Activated CD8-positive, alpha-beta memory T cell treated with anti-CD3 and anti-CD28 coated beads for 4 hours (primary cell): Measurements from ENCODE around the gene SPINT3.

ENCODE experiments used
- DNase-seq, 2 donors: peaks; one replicate each; pipeline ENCODE4 v3.0.0-alpha.2; 2020; ENCODE audit warnings: low read depth in 2 of 2

The SPINT3 gene, protein sequence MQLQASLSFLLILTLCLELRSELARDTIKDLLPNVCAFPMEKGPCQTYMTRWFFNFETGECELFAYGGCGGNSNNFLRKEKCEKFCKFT

DNA sequence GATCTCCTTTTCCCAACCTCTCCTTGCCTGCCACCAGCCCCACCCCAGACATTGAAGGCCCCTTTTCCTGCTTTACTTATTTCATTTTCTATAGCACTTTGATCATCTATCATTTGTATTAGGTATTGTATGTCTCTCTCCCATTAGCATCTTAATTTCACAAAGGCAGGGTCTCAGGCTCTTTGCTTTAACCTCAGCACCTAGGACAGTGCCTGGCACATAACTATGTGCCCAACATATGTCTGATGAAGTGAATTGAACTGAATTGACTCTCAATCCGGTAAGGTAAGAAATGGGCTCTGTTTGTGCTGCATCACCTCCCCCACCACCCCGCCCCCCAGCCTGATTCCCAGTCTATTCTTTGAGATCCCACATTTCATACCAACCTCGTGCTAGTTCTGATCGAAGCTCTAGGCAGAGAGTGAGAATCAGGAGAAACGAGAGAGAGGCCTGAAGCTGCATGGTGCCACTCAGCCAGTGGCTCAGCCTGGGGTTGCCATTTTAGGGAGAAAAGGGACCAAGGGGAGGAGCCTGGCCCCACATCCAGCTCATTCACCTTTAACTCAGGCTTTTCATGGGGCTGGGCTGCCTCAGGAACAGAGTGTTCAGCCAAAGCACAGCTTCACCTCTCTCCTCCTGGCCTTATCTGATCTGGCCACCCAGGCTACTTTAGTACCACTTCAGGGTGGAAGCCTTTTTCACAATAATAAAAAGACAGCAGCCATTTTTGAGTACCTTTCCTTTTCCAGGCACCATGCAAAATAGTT lies at the start of gene SPINT3:
SPINT3 (minus strand) TSS at position 476 of the 767 bp plus-strand sequence; CDS start at position 462, 14 bp downstream.
- DNase-seq: no peak

DNA sequence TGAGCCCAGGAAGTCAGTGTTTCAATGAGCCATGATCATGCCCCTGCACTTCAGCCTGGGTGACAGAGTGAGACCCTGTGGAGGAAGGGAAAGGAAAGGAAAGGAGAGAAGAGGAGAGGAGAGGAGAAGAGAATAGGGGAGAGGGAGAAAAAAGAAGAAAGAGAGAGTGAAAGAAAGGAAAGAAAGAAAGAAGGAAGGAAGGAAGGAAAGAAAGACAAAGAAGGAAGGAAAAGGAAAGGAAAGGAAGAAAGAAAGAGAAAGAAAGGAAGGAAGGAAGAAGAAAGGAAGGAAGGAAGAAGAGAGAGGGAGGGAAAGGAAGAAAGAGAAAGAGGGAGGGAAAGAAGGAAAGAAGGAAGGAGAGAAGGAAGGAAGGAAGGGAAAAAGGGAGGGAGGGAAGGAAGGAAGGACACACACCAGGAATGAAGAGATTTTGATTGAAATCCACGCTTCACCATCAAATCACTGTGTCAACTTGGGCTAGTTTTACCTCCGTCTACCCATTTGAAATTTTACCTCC lies 49.4 kb upstream of the SPINT3 start:
- DNase-seq: no peak

DNA sequence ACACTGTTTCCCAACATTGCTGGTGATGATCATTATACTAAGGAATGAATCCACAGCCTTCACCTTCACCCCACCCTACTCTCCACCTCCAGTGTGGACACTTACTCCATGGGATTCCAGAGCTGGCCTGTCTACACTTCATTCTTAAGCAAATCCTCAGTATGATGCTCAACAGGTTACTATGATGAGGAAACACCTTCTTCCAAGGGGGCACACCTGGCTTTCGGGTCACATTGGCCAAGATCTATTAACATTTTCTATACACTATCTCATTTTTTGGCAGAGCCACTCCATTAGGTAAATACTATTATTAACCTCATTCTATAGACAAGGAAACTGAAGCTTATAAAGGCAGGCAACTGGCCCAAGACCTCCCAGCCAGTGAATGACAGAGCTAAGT lies 39.8 kb upstream of the SPINT3 start:
- DNase-seq: no peak

DNA sequence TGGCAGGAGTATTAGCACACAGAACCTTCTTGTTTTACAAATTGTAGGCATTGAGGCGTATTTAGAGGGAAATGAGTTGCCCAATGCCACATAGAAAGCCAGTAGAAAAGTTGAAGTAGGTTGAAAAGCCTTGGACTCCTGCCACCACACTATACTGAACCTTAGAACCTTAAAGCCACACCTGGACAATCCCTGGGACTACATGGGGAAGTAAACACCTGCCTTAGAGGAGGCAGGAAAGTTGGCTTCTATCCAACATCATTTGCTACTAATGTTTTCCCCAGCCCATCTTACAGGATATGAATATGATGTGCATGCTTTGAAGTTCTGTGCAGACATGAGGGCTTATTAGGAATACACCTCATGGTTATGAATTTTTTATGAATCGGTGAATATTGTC lies 37.0 kb upstream of the SPINT3 start:
- no peak for DNase-seq

DNA sequence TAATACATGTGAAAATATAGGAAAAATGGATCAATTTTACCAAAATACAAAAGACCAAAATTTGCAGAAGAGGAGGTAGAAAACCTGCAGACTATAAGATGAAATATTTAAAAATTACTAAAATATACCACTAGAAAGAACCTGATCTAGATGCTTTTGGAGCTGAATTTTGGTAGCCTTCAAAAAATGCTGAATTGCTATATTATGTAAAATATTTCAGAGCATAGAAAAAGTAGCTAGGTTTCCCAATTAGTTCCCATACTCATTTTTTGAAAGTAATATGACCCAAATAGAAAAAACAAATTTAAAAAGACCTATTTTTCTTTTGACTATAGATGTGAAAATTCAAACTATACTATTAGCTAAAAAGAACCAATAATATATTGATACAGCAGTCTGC lies 35.3 kb upstream of the SPINT3 start:
- no peak for DNase-seq

DNA sequence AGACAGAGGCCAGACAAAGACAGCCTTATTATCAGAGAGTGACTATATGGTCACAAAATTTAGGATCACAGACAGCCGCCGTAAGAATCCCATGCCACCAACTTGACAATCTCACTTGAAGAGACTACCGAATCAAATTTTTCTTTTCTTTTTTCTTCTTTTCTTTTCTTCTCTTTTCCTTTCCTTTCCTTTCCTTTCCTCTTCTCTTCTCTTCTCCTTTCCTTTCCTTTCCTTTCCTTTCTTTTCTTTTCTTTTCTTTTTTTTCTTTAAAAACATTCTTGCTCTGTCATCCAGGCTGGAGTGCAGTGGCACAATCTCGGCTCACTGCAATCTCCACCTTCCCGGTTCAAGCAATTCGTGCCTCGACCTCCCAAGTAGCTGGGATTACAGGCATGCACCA lies 33.0 kb upstream of the SPINT3 start:
- no peak for DNase-seq

DNA sequence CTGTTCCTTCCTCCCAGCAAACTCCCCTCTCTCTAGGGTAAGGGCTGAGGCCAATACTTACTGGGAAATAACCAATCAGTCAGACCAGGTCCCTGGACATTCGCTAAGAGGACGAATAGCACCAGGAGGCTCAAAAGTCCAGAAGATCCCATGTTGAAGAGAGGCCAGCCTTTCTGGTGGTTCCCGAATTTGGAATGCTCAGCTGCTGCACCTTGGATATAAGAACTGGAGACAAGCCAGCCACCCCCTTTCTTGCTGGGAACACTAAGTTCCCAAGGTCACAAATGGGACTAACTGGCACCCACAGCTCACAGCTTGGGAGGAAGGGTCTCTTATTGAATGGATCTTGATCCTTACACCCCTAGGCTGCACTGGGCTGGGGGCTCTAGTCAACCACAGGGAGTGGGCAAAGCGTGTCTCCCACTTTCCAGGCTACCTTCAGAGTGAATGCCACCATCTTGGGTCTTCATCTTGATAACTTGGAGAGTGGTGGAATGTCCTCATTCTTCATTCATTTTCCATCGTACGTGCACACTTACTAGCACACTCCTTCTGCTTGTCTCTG lies 31.9 kb upstream of the SPINT3 start, which contains the start of gene EPPIN:
EPPIN (minus strand) TSS at position 196 of the 565 bp plus-strand sequence; CDS start at position 152, 44 bp downstream.
- DNase-seq: no peak

DNA sequence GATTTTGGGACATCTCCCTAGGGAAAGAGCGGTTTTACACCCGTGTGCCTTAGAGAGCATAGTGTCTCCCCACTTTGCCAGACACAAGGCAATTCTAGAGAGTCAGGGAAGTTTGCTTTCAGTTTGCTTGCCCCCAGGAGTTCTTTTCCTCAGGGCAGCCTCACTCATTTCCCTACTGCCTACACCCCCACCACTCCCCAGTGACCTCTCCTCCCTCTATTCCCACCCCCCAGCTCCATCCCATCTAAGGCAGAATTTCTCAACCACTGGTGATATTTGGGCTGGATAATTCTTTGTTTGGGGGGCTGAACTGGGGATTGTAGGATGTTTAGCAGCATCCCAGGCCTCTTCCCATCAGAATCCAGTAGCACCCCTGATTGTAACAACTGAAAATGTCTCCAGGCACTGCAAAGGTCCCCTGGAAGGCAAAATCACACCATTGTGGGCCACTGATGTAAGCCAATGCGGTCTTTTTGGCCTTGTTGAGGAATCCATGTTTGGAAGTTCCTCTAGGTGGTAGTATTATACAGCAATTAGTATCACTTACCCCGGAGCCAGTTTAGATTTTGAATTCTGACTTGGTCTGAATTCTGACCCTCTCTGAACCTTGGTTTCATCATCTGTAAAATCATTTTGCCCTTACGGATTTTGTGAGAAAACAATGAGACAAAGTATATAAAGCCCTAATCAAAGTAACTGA lies 30.5 kb upstream of the SPINT3 start:
- no peak for DNase-seq

DNA sequence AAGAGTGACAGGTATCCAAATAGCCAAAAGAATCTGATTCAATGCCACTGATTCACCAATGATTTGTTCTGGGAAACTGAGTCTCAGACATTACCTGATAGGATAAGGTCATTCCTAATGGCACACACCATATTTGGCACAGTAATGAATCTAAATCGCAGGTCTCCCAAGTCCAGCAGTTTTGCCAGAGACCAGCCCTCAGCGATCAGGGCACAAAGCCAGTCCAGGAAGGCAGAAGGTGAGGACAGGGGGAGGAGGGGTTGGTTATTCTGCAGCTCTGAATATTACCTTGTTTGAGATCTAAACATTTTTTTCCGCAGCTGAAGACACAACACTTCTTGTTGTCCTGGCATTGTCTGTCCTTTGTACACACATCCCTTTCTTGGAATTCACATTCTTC lies 29.9 kb upstream of the SPINT3 start:
- no peak for DNase-seq

DNA sequence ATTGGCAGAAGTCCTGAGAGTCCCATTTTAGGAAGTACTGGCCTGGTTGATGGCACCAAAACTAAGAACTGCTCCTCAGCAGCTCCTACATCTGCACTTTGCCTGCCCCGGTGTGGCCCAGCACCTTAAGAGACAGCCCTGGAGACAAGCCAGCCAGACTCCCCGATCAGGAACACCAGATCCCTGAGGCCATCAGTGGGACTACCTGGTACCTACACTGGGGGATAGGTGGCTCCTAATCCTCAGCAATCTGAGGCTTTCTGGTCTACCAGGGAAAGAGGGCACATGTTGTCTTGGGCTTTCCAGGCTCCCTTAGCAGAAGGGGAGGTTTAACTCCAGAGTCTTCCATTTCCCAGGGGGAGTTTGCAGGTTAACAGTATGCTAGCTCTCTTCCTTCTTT lies 24.0 kb upstream of the SPINT3 start, which contains the start of gene WFDC6:
WFDC6 (minus strand) TSS at position 101 of the 400 bp plus-strand sequence; CDS start at position 26, 75 bp downstream.
- DNase-seq: no peak

DNA sequence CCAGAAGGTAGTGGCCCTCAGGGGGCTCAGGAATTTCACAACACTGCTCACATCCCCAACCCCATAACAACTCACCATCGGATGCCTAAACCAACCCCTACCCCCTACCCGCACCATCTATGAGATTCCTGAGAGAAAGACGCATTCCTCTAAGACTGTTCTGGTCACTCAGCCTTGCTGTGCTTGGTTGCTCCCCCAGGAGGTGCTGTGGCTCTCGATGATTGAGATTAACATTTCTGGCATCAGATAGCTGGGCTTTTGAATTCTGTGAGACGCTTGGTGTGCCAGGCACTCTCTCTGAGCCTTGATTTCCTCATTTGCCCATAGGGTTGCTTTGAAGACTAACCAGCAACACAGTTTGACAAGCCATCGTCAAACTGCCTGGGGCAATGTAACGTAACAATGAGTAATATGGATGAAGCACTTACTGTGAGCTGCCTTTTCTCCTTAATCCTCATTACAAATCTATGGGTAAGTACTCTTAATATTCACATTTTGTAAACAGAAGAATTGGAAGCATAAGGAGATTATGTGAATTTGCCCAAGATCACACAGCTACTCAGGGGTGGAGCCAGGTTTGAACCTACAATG lies 22.9 kb upstream of the SPINT3 start:
- DNase-seq: no peak

DNA sequence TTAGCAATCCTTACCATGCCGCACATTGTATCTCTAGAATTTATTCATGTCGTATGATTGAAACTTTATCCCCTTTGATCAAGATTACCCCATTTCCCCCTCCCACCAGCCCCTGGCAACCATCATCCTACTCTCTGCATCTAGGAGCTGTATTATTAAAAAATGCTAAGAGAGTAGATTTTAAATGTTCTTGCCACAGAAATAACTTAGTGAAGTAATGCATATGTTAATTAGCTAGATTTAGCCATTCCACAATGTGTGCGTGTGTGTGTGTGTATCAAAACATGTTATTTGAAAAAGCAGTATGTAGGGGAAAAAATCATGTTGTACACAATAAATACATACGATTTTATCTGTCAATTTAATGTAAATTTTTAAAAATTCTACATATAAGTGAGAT lies 11.9 kb upstream of the SPINT3 start:
- DNase-seq: no peak

DNA sequence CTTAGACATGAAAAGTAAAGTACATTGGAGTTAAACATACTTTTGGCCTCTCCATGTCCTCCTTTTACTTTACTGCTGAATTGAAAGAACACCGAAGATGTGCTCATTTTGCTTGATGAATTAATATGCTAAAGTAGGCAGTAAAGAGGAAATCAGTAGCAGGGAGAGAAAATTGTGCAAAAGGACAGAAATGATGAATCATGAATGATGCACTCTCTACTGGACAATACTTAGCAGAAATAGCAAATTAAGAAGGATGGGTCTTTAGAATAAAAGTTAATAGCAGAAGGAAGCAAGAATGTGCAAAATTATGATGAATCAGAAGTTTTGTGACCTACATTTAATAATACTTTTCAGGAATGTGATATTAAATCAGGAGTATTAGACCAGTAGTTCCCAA lies 8.4 kb upstream of the SPINT3 start:
- DNase-seq: no peak

DNA sequence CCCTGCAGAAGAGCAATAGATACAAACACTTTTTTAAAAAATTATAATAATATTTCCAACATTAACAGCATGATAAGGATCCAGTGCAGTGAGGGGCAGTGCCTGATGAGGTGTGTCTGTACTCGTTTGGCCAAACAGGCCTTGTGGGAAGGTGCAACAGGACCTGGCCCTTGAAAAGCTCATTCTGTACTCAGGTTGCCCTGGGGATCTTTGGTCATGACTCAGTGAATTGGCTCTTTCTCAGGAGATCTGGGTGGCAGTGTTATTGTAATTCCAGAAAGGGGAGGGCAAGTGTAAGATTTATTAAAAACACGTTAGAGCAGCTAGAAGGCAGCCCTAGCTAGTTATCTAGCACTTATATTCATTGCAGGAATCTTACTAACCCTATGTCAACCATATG lies 2.9 kb upstream of the SPINT3 start:
- no peak for DNase-seq

DNA sequence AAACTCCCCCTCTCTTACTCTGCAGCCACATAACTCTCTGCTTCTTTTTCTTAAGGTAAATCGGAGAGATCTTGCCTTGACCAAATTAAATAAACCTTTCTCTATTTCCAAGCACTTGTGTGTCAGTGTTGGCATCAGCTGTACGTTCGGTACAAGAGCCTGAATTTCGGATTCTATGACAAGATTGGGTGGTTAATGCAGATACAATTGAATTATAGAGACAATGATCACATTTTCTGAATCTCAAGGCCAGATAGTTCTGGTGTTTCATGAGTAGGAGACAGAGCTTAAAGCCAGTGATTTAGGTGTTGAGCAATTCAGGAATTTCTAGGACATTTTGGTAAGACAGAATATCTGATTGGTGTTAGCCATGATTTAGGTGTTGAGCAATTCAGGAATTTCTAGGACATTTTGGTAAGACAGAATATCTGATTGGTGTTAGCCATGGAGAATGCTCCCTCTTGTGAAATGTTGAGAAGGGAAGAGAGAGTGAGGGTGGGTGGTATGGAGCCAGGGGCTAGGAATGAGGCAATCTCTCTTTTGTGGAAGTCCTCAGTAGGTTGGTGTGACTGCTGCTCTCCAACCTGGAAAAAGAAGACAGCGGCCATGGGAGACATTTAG lies 5.1 kb downstream of the SPINT3 start:
- no peak for DNase-seq

DNA sequence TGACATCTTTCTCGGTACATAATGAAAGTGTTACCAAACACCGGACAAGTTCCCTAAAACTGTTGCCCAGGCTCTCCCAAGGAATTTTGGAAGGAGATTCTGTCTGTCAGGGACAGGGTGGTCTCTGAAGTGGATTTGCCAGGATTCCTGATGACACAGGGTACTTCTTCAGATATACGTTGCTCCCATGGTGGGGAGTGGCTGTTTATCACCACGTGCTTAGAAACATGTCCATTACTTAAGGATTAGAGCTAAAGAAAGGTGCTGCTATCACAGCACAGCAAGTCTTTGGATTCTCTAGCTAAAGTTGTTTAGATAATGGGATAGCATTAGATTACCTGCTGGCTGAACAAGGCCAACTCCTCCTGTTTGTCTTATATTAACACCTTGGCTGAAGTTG lies 6.3 kb downstream of the SPINT3 start:
- no peak for DNase-seq

DNA sequence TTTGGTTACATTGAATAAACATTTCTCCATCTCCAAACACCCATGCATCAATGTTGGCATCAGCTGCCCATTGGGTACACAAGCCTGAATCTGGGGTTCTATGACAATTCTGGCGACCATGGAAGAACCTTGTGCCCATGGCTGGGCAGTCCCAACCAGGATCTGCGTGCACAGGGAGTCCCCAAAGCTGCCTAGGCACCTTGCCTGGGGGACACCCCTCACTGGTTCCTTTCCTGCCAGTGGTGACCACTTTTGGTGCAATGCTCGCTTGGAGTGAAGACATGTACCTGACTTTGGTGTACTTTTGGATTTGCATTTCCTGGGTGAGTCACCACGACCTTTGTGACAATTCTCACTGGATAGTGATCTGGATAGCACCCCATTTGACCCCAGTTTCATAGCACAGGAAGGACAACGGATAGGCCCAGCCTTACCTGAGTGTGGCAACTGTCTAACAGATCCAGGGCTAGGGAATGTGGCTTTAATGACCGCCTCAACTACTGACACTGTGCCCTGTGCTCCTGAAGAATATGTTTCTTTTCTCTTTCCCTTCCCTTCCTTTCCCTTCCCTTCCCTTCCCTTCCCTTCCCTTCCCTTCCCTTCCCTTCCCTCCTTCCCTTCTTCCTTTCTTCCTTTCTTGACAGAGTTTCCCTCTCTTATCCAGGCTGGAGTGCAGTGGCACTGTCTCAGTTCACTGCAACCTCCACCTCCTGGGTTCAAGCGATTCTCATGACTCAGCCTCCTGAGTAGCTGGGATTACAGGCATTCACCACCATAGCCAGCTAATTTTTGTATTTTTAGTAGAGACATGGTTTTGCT lies 7.1 kb downstream of the SPINT3 start:
- DNase-seq: no peak

DNA sequence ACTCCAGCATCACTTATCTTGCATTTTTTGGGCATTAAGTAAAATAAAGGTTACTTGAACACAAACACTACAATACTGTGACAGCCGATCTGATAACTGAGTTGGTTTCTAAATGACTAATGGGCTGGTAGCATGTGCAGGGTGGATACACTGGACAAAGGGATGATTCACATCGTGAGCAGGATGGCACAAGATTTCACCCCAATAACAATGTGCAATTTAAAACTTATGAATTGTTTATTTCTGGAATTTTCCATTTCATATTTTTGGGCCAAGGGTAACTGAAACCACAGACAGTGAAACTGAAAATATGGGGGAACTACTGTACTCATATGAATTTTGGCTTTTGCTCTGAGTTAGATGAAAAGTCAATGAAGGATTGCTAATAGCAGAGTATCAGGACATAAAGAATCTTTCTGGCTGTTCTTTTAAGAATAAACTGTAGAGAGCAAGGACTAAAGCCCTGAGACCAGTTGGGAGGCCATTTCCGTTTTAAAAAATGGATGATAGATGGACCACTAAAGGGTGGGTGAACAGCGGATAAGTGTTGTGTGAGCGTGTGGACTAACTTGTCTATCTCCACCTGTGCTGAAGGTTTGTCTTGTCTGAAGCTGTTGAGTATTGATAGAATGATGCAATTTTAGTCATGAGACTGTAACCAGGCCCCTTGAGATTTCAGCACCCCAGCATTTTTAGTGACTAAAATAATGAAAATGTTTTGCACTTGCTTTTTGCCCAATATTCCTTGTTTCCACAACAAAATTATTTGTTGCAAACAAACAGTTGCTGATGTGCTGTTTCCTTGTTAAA lies 8.2 kb downstream of the SPINT3 start:
- no peak for DNase-seq

DNA sequence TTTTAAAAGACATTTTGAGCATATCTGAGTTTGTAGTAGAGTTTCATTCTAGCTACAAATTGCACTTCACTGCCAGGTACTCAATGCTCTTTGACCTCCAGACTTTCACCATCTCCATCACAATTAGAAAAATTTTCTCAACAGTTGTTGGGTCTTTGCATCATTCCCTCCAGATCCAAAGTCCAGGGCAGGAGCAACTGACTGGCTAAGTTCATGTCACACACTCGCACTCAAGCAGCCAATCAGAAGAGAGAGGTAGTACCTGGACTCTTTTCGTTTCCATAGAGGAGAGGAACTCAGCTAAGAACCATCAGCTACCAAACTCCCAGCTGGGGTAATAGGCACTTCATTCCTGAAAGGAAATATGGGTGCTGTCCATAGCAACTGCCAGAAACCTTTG lies 9.0 kb downstream of the SPINT3 start:
- DNase-seq: no peak

DNA sequence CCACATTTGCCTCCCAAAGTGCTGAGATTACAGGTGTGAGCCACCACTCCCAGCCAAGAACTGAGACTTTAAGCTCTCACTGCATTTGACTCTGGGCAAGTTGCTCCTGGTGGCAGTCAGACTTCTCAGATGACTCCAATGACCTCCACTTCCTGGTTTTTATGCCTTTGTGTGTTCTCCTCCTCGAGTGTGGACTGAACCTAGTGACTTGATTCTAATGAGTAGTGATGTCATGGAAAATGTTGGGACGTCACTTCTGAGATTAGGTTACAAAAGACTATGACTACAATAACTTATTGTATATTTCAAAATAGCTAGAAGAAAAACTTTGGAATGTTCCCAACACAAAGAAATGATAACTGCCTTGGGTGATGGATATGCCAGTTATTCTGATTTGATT lies 12.0 kb downstream of the SPINT3 start:
- no peak for DNase-seq
